SK-N-SH (cell line): Measurements from ENCODE around the gene KIF1A. TPM values are rescaled to one million over a fixed set of nuclear protein-coding genes. Genes with fewer than 3 reads are reported as not detected.

Source experiments
- CTCF ChIA-PET: fragments of 300-600, 350-600 bp; formaldehyde crosslinking; extraction: SDS; loops from one replicate; lab custom pipeline; 2021; lab: Yijun Ruan, JAX
- POLR2A ChIA-PET: fragments of 350-600 bp; sonication (Branson Sonifier 250); formaldehyde crosslinking; extraction: SDS; loops from one replicate; lab custom pipeline; 2020; ENCODE audit warnings: antibody characterized with exemption, inconsistent platforms; lab: Yijun Ruan, JAX
- DNase-seq: peaks from one replicate; pipeline ENCODE4 v3.0.0; 2012
- H2AFZ ChIP-seq: fragments of 200-600 bp; sonication (generic); 2 replicates; pipeline ENCODE4 v1.8.1; 2016; ENCODE audit warnings: antibody characterized with exemption, mild to moderate bottlenecking, low read depth
- H3F3A ChIP-seq: fragments of 200-600 bp; sonication (generic); replicated peaks from 2 replicates; pipeline ENCODE3; 2016; ENCODE audit warnings: antibody characterized with exemption, mild to moderate bottlenecking; ENCODE audit not compliant: insufficient read depth
- H3K27ac ChIP-seq, 2 experiments: fragments of 200-500 bp in 1 of 2; fragments of 200-600 bp in 1 of 2; sonication (Bioruptor generic) in 1 of 2; sonication (generic), shearing (Covaris generic) in 1 of 2; 2 replicates each; pipeline versions ENCODE4 v1.5.1 to v1.6.1; 2014 to 2016; ENCODE audit warnings: low read depth in 2 of 2, inconsistent platforms in 1 of 2, low read length in 1 of 2, mild to moderate bottlenecking in 1 of 2, mixed read lengths in 1 of 2
- H3K27me3 ChIP-seq: fragments of 200-600 bp; sonication (generic), shearing (Covaris generic); 2 replicates; pipeline ENCODE4 v1.6.1; 2016; ENCODE audit warnings: mixed run types; ENCODE audit not compliant: insufficient read depth
- H3K36me3 ChIP-seq, 2 experiments: fragments of 200-500 bp in 1 of 2; fragments of 200-600 bp in 1 of 2; sonication (Bioruptor generic) in 1 of 2; sonication (generic) in 1 of 2; replicated peaks in 1 of 2; 2 replicates each; pipeline versions ENCODE3 to v1.5.1; 2014 to 2016; ENCODE audit warnings: low read length in 1 of 2, mild to moderate bottlenecking in 1 of 2; ENCODE audit not compliant: insufficient read depth in 2 of 2, control insufficient read depth in 1 of 2
- H3K4me1 ChIP-seq, 2 experiments: fragments of 200-500 bp in 1 of 2; fragments of 200-600 bp in 1 of 2; sonication (Bioruptor generic) in 1 of 2; sonication (generic), shearing (Covaris generic) in 1 of 2; 2 replicates each; pipeline versions ENCODE4 v1.5.1 to v1.6.1; 2014 to 2016; ENCODE audit warnings: low read depth in 1 of 2, low read length in 1 of 2, mixed run types in 1 of 2; ENCODE audit not compliant: insufficient read depth in 2 of 2, control insufficient read depth in 1 of 2
- H3K4me2 ChIP-seq: fragments of 200-600 bp; sonication (generic), shearing (Covaris generic); 2 replicates; pipeline ENCODE4 v1.6.1; 2017; ENCODE audit warnings: mixed run types
- H3K4me3 ChIP-seq, 2 experiments: fragments of 200-500 bp in 1 of 2; fragments of 200-600 bp in 1 of 2; sonication (Bioruptor generic) in 1 of 2; sonication (generic), shearing (Covaris generic) in 1 of 2; 2 replicates each; pipeline versions ENCODE4 v1.5.1 to v1.8.1; 2014 to 2016; ENCODE audit warnings: low read depth in 2 of 2, inconsistent platforms in 1 of 2, low read length in 1 of 2, mild to moderate bottlenecking in 1 of 2, mixed read lengths in 1 of 2, moderate library complexity in 1 of 2
- H3K79me2 ChIP-seq: fragments of 200-600 bp; sonication (generic); 2 replicates; pipeline ENCODE4 v1.8.1; 2017; ENCODE audit warnings: mild to moderate bottlenecking; ENCODE audit not compliant: insufficient read depth
- H3K9ac ChIP-seq: fragments of 200-600 bp; sonication (generic); 2 replicates; pipeline ENCODE4 v1.6.1; 2017; ENCODE audit warnings: mixed run types
- H3K9me2 ChIP-seq: fragments of 200-600 bp; sonication (generic); 2 replicates; pipeline ENCODE4 v1.6.1; 2017; ENCODE audit warnings: mixed run types
- H3K9me3 ChIP-seq: fragments of 200-600 bp; sonication (generic); 2 replicates; pipeline ENCODE4 v1.6.1; 2017; ENCODE audit warnings: mixed run types, mild to moderate bottlenecking, moderate library complexity
- H4K20me1 ChIP-seq: fragments of 200-600 bp; sonication (generic); 2 replicates; pipeline ENCODE4 v1.6.1; 2017; ENCODE audit warnings: mild to moderate bottlenecking, mixed run types; ENCODE audit not compliant: insufficient read depth
- CHD2 ChIP-seq: fragments of 150-350 bp; IDR thresholded peaks from 2 replicates; pipeline ENCODE4 v1.6.1; 2018; ENCODE audit warnings: low read length; ENCODE audit not compliant: partially characterized antibody
- EP300 ChIP-seq, 2 experiments: IDR thresholded peaks; 2 replicates each; pipeline versions ENCODE4 v1.4.0 to v1.6.1; 2012; ENCODE audit warnings: borderline replicate concordance in 1 of 2, low read depth in 1 of 2, low read length in 1 of 2
- EZH2phosphoT487 ChIP-seq: fragments of 200-600 bp; sonication (generic); IDR thresholded peaks from 2 replicates; pipeline ENCODE4 v1.6.1; 2017; ENCODE audit warnings: low read depth, mixed run types, mild to moderate bottlenecking, antibody characterized with exemption, moderate library complexity, borderline replicate concordance
- FOSL2 ChIP-seq: IDR thresholded peaks from 2 replicates; pipeline ENCODE4 v1.4.0; 2012; ENCODE audit warnings: low read depth, mild to moderate bottlenecking, moderate library complexity, borderline replicate concordance
- FOXJ3 ChIP-seq: sonication (generic); formaldehyde crosslinking; IDR thresholded peaks from 2 replicates; pipeline ENCODE4 v1.5.1; 2020; ENCODE audit warnings: mild to moderate bottlenecking, missing genetic modification reagents
- FOXM1 ChIP-seq: IDR thresholded peaks from 2 replicates; pipeline ENCODE4 v1.4.0; 2012; ENCODE audit warnings: low read depth, mild to moderate bottlenecking
- GATA2 ChIP-seq: sonication (generic); formaldehyde crosslinking; IDR thresholded peaks from 2 replicates; pipeline ENCODE4 v1.5.0; 2020; ENCODE audit warnings: mild to moderate bottlenecking, missing genetic modification reagents
- JUND ChIP-seq: IDR thresholded peaks from 2 replicates; pipeline ENCODE4 v1.4.0; 2012
- MEF2A ChIP-seq: IDR thresholded peaks from 2 replicates; pipeline ENCODE4 v1.4.0; 2012; ENCODE audit warnings: low read depth, borderline replicate concordance
- MXI1 ChIP-seq: IDR thresholded peaks from 2 replicates; pipeline ENCODE4 v1.6.1; 2012; ENCODE audit warnings: mild to moderate bottlenecking, low read depth, low read length, improper control_type of control experiment
- NFIC ChIP-seq: IDR thresholded peaks from 2 replicates; pipeline ENCODE4 v1.4.0; 2012; ENCODE audit warnings: borderline replicate concordance
- RAD21 ChIP-seq: IDR thresholded peaks from 2 replicates; pipeline ENCODE4 v1.6.1; 2012; ENCODE audit warnings: mild to moderate bottlenecking, low read length
- SMC3 ChIP-seq: IDR thresholded peaks from 2 replicates; pipeline ENCODE4 v1.6.1; 2012; ENCODE audit warnings: low read depth, low read length, improper control_type of control experiment
- TAF1 ChIP-seq: IDR thresholded peaks from 2 replicates; pipeline ENCODE4 v1.6.1; 2012; ENCODE audit warnings: low read depth, mild to moderate bottlenecking, low read length, moderate library complexity, borderline replicate concordance
- TEAD4 ChIP-seq: IDR thresholded peaks from 2 replicates; pipeline ENCODE4 v1.4.0; 2012; ENCODE audit warnings: mild to moderate bottlenecking, borderline replicate concordance; ENCODE audit not compliant: insufficient read depth
- YY1 ChIP-seq: IDR thresholded peaks from 2 replicates; pipeline ENCODE4 v1.4.0; 2012; ENCODE audit warnings: low read depth, mild to moderate bottlenecking
- WGBS: methylation state at CpG from one replicate; pipeline ENCODE4 v1.1.6; 2017; ENCODE audit warnings: low lambda C conversion rate; 5-methylcytosine and 5-hydroxymethylcytosine counted together
- polyA plus RNA-seq, 3 experiments: library from polyadenylated mRNA; depleted of rRNA; stranded (reverse); fragments of >200 nt; gene quantifications; 2 replicates each; pipeline ENCODE4 v1.2.3, GENCODE V29; 2012
- TF ChIP-seq, protein P1 (sequence below): IDR thresholded peaks from 2 replicates; pipeline ENCODE4 v1.4.0; 2012; ENCODE audit warnings: low read depth
- TF ChIP-seq, protein P2 (sequence below): IDR thresholded peaks from 2 replicates; pipeline ENCODE4; 2012
- TF ChIP-seq, protein P3 (sequence below): fragments of 150-350 bp; IDR thresholded peaks from 2 replicates; pipeline ENCODE4 v1.6.1; 2016; ENCODE audit warnings: mild to moderate bottlenecking, low read depth, low read length

KIF1A gene
- polyA plus RNA-seq, 1 of the 3 experiments (the other 2 are of a cell fraction) = 0.21 TPM

- TF ChIP-seq EP300 (IDR thresholded peaks at IDR 0.05; ENCODE audit: borderline replicate concordance in 1 of 2, low read depth in 1 of 2, low read length in 1 of 2) (no peak), YY1 (no peak), CHD2 (no peak), JUND (no peak), TEAD4 (no peak), NFIC (no peak)
Observed at GRCh38 chr2:240717681-240718581, 102.1 kb downstream of the KIF1A start (continued).

- ChIA-PET POLR2A (no interaction called here), CTCF (interaction anchor here (3.3 kb wide), 1 partner anchor 8 kb away, joined by 9 read pairs; no protein-coding TSS in a partner anchor)
- Histone ChIP-seq H3K27me3 (no peaks in the 10 kb centered on the region), H3K4me3 (no peak overlapping the region), H3K4me2 (no peak overlapping the region), H3K9me2 (no peaks in the 10 kb centered on the region), H3K9me3 (no peaks in the 10 kb centered on the region), H4K20me1 (no peaks in the 10 kb centered on the region), H3F3A (no peaks in the 10 kb centered on the region), H3K79me2 (no peaks in the 10 kb centered on the region), H2AFZ (no peak overlapping the region)
- WGBS = 39% methylated on average over 17 of the region's 18 CpGs
- no peak for DNase-seq
- TF ChIP-seq, protein P1, sequence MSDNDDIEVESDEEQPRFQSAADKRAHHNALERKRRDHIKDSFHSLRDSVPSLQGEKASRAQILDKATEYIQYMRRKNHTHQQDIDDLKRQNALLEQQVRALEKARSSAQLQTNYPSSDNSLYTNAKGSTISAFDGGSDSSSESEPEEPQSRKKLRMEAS = no peak
- TF ChIP-seq TAF1 (no peak), FOSL2 (no peak), TEAD4 (no peak), SMC3 (no peak), MXI1 (no peak), GATA2 (CRISPR knock-in tag) (no peak), RAD21 (no peak), EZH2phosphoT487 (no peak), MEF2A (no peak), FOXJ3 (no peak), CHD2 (no peak), FOXM1 (no peak)
- TF ChIP-seq, protein P2, sequence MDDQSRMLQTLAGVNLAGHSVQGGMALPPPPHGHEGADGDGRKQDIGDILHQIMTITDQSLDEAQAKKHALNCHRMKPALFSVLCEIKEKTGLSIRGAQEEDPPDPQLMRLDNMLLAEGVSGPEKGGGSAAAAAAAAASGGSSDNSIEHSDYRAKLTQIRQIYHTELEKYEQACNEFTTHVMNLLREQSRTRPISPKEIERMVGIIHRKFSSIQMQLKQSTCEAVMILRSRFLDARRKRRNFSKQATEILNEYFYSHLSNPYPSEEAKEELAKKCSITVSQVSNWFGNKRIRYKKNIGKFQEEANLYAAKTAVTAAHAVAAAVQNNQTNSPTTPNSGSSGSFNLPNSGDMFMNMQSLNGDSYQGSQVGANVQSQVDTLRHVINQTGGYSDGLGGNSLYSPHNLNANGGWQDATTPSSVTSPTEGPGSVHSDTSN = no peak
- TF ChIP-seq, protein P3, sequence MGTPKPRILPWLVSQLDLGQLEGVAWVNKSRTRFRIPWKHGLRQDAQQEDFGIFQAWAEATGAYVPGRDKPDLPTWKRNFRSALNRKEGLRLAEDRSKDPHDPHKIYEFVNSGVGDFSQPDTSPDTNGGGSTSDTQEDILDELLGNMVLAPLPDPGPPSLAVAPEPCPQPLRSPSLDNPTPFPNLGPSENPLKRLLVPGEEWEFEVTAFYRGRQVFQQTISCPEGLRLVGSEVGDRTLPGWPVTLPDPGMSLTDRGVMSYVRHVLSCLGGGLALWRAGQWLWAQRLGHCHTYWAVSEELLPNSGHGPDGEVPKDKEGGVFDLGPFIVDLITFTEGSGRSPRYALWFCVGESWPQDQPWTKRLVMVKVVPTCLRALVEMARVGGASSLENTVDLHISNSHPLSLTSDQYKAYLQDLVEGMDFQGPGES = no peak
- TF ChIP-seq, all 33 proteins: peak for 0
- no peak overlapping the region for H3K27ac ChIP-seq
- no peak overlapping the region for H3K9ac ChIP-seq
- no peaks in the 10 kb centered on the region for H3K36me3 ChIP-seq
- peaks cover 0 to 19% of the 10 kb centered on the region in 2 experiments; a peak in 1 of 4 replicates for H3K4me1 ChIP-seq
Observed at GRCh38 chr2:240717181-240717641, 102.8 kb downstream of the KIF1A start.
